NOMO-1 treated with DMSO at 0.1 percent for 48 hours (cell line): ENCODE results near the gene GPR34.
"Not testable (repeated sequence)": the region's sequence is repeated elsewhere in the genome, so short reads cannot be mapped to it uniquely, and the experiment has no call there.

ENCODE experiments used
- DNase-seq: peaks from one replicate; lab custom pipeline; 2025; ENCODE audit not compliant: unreplicated experiment; lab: John Stamatoyannopoulos, UW

The GPR34 gene

GRCh38 chrX:41688835-41689234 lies at the start of gene GPR34:
Gene GPR34, plus strand, starts transcription at chrX:41688973. Its CDS starts 6,661 bp downstream, at chrX:41695634.
- DNase-seq: peak; percentile 49

- DNase-seq: not testable (repeated sequence)
These were observed 42.6 kb upstream of the GPR34 start for GRCh38 chrX:41646201-41646600.

GRCh38 chrX:41653125-41653524 lies 35.6 kb upstream of the GPR34 start:
- DNase-seq: no peak

- no peak for DNase-seq
These were observed 33.7 kb upstream of the GPR34 start for GRCh38 chrX:41655101-41655500.

GRCh38 chrX:41655631-41656030 lies 33.1 kb upstream of the GPR34 start:
- no peak for DNase-seq

- no peak for DNase-seq
These were observed 27.2 kb upstream of the GPR34 start for GRCh38 chrX:41661366-41662095.

GRCh38 chrX:41664375-41664901 lies 24.3 kb upstream of the GPR34 start:
- no peak for DNase-seq

GRCh38 chrX:41664908-41665307 lies 23.9 kb upstream of the GPR34 start:
- no peak for DNase-seq

- no peak for DNase-seq
These were observed 23.1 kb upstream of the GPR34 start for GRCh38 chrX:41665686-41666085.

GRCh38 chrX:41666251-41666650 lies 22.5 kb upstream of the GPR34 start:
- peak; percentile 61 for DNase-seq

GRCh38 chrX:41667631-41668030 lies 21.1 kb upstream of the GPR34 start:
- DNase-seq: no peak

- DNase-seq: no peak
These were observed 18.7 kb upstream of the GPR34 start for GRCh38 chrX:41670112-41670511.

GRCh38 chrX:41671082-41671481 lies 17.7 kb upstream of the GPR34 start:
- no peak for DNase-seq

GRCh38 chrX:41672643-41673042 lies 16.1 kb upstream of the GPR34 start:
- DNase-seq: no peak

GRCh38 chrX:41676361-41676760 lies 12.4 kb upstream of the GPR34 start:
- DNase-seq: not testable (repeated sequence)

GRCh38 chrX:41677183-41678060 lies 11.4 kb upstream of the GPR34 start:
- no peak for DNase-seq

- DNase-seq: no peak
These were observed 4.6 kb upstream of the GPR34 start for GRCh38 chrX:41684138-41684537.

- no peak for DNase-seq
These were observed 3.8 kb upstream of the GPR34 start for GRCh38 chrX:41684940-41685339.

GRCh38 chrX:41686788-41687187 lies 2.0 kb upstream of the GPR34 start:
- DNase-seq: peak; percentile 78

- peak; percentile 60 for DNase-seq
These were observed 617 bp upstream of the GPR34 start for GRCh38 chrX:41688156-41688555.

GRCh38 chrX:41689711-41690110 lies 938 bp downstream of the GPR34 start:
- DNase-seq: no peak
